ENCODE measurements around the gene SPHK2.
"Not testable (repeated sequence)": the region's sequence is repeated elsewhere in the genome, so short reads cannot be mapped to it uniquely, and the experiment has no call there.

SPHK2 gene, protein sequence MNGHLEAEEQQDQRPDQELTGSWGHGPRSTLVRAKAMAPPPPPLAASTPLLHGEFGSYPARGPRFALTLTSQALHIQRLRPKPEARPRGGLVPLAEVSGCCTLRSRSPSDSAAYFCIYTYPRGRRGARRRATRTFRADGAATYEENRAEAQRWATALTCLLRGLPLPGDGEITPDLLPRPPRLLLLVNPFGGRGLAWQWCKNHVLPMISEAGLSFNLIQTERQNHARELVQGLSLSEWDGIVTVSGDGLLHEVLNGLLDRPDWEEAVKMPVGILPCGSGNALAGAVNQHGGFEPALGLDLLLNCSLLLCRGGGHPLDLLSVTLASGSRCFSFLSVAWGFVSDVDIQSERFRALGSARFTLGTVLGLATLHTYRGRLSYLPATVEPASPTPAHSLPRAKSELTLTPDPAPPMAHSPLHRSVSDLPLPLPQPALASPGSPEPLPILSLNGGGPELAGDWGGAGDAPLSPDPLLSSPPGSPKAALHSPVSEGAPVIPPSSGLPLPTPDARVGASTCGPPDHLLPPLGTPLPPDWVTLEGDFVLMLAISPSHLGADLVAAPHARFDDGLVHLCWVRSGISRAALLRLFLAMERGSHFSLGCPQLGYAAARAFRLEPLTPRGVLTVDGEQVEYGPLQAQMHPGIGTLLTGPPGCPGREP

DNA sequence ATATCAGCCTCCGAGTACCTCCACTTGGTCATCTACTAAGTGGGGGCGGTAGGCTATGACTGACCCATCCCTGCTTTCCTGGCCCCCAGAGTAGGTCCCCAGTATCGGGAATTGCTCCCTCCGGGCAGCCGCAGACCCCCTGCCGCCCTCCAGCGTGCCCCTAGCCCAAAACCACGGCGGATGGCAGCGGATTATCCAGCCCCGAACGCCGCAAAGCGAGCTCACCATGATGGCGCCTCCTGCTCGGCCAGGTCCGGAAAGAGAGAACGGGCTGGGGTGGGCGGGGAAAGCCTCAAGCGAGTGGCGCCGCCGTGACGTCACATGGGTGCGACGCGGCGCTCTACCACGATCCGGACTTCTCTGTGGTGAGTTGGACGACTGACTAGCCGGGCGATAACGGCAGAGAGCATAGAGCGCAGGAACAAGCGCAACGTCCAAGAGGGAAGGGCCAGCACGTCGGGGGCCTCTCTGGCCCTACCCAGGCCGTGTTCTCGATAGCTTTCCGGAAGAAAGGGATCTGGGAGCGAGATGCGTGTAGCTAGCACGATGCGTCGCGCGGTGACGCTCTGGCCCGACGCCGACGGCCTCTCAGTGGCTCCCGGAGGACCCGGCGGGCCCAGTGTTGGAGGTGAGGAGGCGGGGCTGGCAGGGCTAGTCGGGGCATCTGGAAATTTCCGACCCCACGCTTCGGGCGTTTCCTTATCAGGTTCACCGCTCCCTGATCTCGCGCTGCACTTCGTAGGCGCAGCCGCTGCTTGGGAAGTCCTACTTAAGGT is at the start of gene SPHK2, which contains the start of gene RPL18:
Gene SPHK2, plus strand, starts transcription at position 591 of the 776 bp plus-strand sequence. CDS start 1,009 bp downstream, outside the sequence.
Gene RPL18, minus strand, starts transcription at position 263 of the 776 bp plus-strand sequence. Its CDS starts 35 bp downstream, at position 228.
- Histone ChIP-seq H3K9me3 (ENCODE audit: control insufficient read depth, insufficient read depth, low read length) (no peaks in the 10 kb centered on the region), H3K9ac (ENCODE audit: low read depth, low read length) (peak within 1 kb of the TSS; percentile 98), H3K4me3 (ENCODE audit: low read depth, low read length) (peak within 1 kb of the TSS; percentile 95), H3K36me3 (ENCODE audit: control insufficient read depth, insufficient read depth, low read length) (peaks cover 38% of the 10 kb centered on the region), H3K27ac (ENCODE audit: low read depth, low read length) (peak within 1 kb of the TSS; percentile 95), H3K4me1 (ENCODE audit: control insufficient read depth, insufficient read depth, low read length) (peaks cover 39% of the 10 kb centered on the region), H3K27me3 (ENCODE audit: control insufficient read depth, insufficient read depth, low read length) (no peaks in the 10 kb centered on the region)

DNA sequence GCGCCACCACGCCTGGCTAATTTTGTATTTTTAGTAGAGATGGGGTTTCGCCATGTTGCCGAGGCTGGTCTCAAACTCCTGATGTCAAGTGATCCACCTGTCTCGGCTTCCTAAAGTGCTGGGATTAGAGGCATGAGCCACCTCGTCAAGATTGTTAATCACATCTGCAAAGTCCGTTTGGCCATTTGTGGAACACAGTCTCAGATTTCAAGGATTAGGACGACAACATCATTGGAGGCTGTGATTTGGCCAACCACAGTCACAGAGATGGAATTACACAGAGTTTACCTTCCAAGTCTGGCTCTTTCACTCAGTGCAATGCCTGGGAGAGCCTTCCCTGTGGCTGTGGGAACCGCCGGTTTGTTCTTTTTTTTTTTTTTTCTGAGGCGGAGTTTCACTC is 49.5 kb upstream of the SPHK2 start:
- Histone ChIP-seq H3K9ac (ENCODE audit: low read depth, low read length) (no peak overlapping the region), H3K27ac (ENCODE audit: low read depth, low read length) (no peak overlapping the region), H3K36me3 (ENCODE audit: control insufficient read depth, insufficient read depth, low read length) (no peaks in the 10 kb centered on the region), H3K27me3 (ENCODE audit: control insufficient read depth, insufficient read depth, low read length) (no peaks in the 10 kb centered on the region), H3K4me3 (ENCODE audit: low read depth, low read length) (no peak overlapping the region), H3K4me1 (ENCODE audit: control insufficient read depth, insufficient read depth, low read length) (peaks cover 16% of the 10 kb centered on the region), H3K9me3 (ENCODE audit: control insufficient read depth, insufficient read depth, low read length) (no peaks in the 10 kb centered on the region)

DNA sequence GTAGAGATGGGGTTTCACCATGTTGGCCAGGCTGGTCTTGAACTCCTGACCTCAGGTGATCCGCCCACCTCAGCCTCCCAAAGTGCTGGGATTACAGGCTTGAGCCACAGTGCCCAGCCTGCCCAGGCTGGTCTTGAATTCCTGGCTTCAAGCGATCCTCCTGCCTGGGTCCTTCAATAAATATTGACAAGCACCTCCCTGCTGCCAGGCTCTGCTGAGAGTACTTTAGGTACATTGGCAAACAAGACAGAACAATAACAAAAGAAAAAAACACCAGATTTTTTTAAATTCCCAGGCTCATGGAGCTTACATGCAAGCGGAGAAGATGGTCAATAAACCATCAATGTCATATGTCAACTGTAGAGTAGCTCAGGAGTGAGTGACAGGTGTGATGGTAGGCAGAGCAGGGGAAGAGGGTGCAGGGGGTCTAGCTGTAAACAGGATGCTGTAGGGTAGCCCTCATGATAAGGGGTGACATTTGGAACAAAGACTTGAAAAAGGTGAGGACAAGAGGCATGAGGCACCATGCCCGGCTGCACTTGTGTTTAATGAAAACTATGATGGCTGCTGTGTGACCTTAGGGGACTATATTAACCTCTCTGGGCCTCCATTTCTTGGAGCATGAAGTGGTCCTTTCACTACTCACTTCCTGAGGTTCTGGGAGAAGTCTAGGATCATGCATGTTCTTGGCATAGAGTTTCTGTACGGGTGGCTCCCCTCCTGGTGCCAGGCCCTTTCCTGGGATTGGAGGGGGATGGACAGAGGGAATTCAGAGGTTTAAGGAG is 47.7 kb upstream of the SPHK2 start:
- H3K9me3 ChIP-seq (ENCODE audit: control insufficient read depth, insufficient read depth, low read length) = no peaks in the 10 kb centered on the region
- H3K4me3 ChIP-seq (ENCODE audit: low read depth, low read length) = no peak overlapping the region
- no peaks in the 10 kb centered on the region for H3K36me3 ChIP-seq (ENCODE audit: control insufficient read depth, insufficient read depth, low read length)
- H3K27me3 ChIP-seq (ENCODE audit: control insufficient read depth, insufficient read depth, low read length) = no peaks in the 10 kb centered on the region
- no peak overlapping the region for H3K27ac ChIP-seq (ENCODE audit: low read depth, low read length)
- peaks cover 16% of the 10 kb centered on the region for H3K4me1 ChIP-seq (ENCODE audit: control insufficient read depth, insufficient read depth, low read length)
- no peak overlapping the region for H3K9ac ChIP-seq (ENCODE audit: low read depth, low read length)

DNA sequence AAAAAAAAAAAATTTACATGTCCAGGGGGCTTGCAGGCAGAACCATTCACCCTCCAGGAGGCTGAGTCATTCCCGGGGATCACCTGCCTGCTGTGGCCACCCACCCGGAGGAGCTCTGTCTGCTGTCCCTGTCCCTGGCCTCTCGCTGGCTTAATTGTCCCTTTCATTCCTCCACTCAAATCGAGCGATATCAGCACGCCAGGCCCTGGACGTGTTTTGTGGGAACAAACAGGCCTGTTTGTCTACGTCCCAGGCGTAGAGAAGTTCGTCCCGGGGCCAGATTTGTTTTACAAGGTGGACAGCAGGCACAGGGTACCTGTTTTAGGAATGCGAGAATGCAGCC is 46.2 kb upstream of the SPHK2 start:
- Histone ChIP-seq H3K27ac (ENCODE audit: low read depth, low read length) (peak overlapping the region; percentile 3), H3K27me3 (ENCODE audit: control insufficient read depth, insufficient read depth, low read length) (no peaks in the 10 kb centered on the region), H3K4me3 (ENCODE audit: low read depth, low read length) (no peak overlapping the region), H3K36me3 (ENCODE audit: control insufficient read depth, insufficient read depth, low read length) (no peaks in the 10 kb centered on the region), H3K4me1 (ENCODE audit: control insufficient read depth, insufficient read depth, low read length) (peaks cover 14% of the 10 kb centered on the region), H3K9ac (ENCODE audit: low read depth, low read length) (no peak overlapping the region), H3K9me3 (ENCODE audit: control insufficient read depth, insufficient read depth, low read length) (no peaks in the 10 kb centered on the region)

DNA sequence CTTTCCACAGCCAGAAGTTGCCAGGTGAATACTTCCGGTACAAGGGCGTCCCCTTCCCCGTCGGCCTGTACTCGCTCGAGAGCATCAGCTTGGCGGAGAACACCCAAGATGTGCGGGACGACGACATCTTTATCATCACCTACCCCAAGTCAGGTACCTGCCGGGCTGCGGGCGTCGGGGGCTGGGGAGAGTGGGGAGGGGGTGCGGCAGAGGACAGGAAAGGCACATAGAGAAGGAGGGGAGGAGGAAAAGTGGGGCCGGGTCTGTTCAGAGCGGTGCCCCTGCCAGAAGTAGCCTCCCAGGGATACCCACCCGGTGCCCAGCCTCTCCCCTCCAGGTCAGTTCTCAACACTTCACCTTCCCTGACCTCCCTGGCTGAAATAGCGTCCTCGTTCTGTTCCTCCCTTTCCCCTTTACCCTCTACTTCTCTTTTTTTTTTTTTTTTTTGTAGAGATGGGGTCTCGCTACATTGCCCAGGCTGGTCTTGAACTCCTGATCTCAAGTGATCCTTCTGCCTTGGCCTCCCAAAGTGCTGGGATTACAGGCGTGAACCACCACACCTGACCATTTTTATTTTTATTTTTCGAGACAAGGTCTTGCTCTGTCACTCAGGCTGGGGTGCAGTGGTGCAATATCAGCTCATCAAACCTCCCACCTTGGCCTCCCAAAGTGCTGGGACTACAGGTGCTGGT is 43.2 kb upstream of the SPHK2 start:
- H3K9me3 ChIP-seq (ENCODE audit: control insufficient read depth, insufficient read depth, low read length) = no peaks in the 10 kb centered on the region
- H3K4me1 ChIP-seq (ENCODE audit: control insufficient read depth, insufficient read depth, low read length) = 0 out of 2 replicates have a peak, but pooled peaks cover 7% of the 10 kb centered on the region
- H3K27ac ChIP-seq (ENCODE audit: low read depth, low read length) = no peak overlapping the region
- no peak overlapping the region for H3K4me3 ChIP-seq (ENCODE audit: low read depth, low read length)
- no peaks in the 10 kb centered on the region for H3K36me3 ChIP-seq (ENCODE audit: control insufficient read depth, insufficient read depth, low read length)
- H3K9ac ChIP-seq (ENCODE audit: low read depth, low read length) = no peak overlapping the region
- H3K27me3 ChIP-seq (ENCODE audit: control insufficient read depth, insufficient read depth, low read length) = no peaks in the 10 kb centered on the region

DNA sequence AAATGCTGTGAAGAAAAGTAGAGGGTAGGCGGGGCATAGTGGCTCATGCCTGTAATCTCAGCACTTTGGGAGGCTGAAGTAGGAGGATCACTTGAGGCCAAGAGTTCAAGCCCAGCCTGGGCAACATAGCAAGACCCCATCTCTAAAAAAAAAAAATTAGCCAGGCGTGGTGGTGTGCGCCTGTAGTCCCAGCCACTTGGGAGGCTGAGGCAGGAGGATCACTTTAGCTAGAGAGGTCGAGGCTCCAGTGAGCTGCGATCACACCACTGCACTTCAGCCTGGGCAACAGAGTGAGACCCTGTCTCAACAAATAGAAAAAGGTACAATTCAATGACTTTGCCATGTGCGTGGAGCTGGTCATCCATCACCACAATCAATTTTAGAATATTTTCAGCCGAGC is 41.4 kb upstream of the SPHK2 start:
- H3K9me3 ChIP-seq (ENCODE audit: control insufficient read depth, insufficient read depth, low read length); H3K4me3 ChIP-seq (ENCODE audit: low read depth, low read length); H3K4me1 ChIP-seq (ENCODE audit: control insufficient read depth, insufficient read depth, low read length); H3K36me3 ChIP-seq (ENCODE audit: control insufficient read depth, insufficient read depth, low read length); H3K9ac ChIP-seq (ENCODE audit: low read depth, low read length); H3K27ac ChIP-seq (ENCODE audit: low read depth, low read length); H3K27me3 ChIP-seq (ENCODE audit: control insufficient read depth, insufficient read depth, low read length): not testable (repeated sequence)

DNA sequence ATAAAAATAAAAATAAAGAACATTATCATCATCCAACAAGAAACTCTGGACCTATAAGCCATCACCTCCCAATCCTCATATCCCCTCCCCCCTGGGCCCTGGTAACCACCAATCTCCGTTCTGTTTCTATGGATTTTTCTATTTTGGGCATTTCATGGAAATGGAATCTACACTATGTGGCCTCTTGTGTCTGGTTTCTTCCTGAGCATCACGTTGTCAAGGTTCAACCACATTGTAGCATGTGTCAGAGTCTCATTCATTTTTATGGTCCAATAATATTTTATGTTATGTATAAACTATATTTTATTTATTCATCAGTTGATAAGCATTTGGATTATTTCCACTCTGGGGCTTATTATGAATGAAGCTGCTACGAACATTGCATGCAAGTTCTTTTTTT is 40.4 kb upstream of the SPHK2 start:
- Histone ChIP-seq H3K9ac (ENCODE audit: low read depth, low read length) (no peak overlapping the region), H3K4me3 (ENCODE audit: low read depth, low read length) (no peak overlapping the region), H3K9me3 (ENCODE audit: control insufficient read depth, insufficient read depth, low read length) (no peaks in the 10 kb centered on the region), H3K4me1 (ENCODE audit: control insufficient read depth, insufficient read depth, low read length) (no peaks in the 10 kb centered on the region; the same call in 1 of the 2 replicates), H3K36me3 (ENCODE audit: control insufficient read depth, insufficient read depth, low read length) (no peaks in the 10 kb centered on the region), H3K27ac (ENCODE audit: low read depth, low read length) (no peak overlapping the region), H3K27me3 (ENCODE audit: control insufficient read depth, insufficient read depth, low read length) (no peaks in the 10 kb centered on the region)

DNA sequence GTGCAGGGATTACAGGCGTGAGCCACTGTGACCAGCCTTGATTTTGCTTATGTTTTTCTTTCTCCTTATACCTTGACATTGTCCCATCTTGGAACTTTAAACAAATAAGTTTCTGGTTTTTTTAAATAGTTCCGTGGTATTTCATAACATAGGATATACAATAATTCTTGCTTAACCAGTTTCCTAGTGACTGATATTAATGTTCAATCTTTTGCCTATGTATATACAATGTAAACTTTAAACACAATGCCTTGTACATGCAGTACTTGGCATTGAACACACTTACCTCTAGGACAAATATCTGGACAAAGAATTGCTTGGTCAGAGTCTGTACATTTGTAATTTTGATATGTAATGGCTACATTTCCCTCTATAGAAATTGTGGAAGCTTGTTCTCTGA is 37.1 kb upstream of the SPHK2 start:
- Histone ChIP-seq H3K4me3 (ENCODE audit: low read depth, low read length) (no peak overlapping the region), H3K36me3 (ENCODE audit: control insufficient read depth, insufficient read depth, low read length) (no peaks in the 10 kb centered on the region), H3K4me1 (ENCODE audit: control insufficient read depth, insufficient read depth, low read length) (no peaks in the 10 kb centered on the region; the same call in 1 of the 2 replicates), H3K9ac (ENCODE audit: low read depth, low read length) (no peak overlapping the region), H3K27ac (ENCODE audit: low read depth, low read length) (no peak overlapping the region), H3K9me3 (ENCODE audit: control insufficient read depth, insufficient read depth, low read length) (no peaks in the 10 kb centered on the region), H3K27me3 (ENCODE audit: control insufficient read depth, insufficient read depth, low read length) (no peaks in the 10 kb centered on the region)

DNA sequence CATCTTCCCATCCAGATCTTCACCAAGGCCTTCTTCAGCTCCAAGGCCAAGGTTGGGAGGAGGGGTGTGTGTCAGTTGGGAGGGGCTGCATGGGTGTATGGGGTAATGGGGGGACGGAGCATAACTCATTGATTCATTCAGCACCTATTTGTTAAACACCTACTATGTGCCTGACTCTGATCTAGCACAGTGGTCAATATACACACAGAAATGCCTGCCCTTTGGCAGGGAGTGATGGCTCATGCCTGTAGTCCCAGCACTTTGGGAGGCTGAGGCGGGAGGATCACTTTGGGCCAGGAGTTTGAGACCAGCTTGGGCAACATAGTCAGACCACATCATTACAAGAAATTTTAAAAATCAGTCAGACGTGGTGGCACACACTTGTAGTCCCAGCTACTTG is 31.9 kb upstream of the SPHK2 start:
- Histone ChIP-seq H3K4me1 (ENCODE audit: control insufficient read depth, insufficient read depth, low read length) (no peaks in the 10 kb centered on the region; the same call in 1 of the 2 replicates), H3K9ac (ENCODE audit: low read depth, low read length) (no peak overlapping the region), H3K9me3 (ENCODE audit: control insufficient read depth, insufficient read depth, low read length) (no peaks in the 10 kb centered on the region), H3K4me3 (ENCODE audit: low read depth, low read length) (no peak overlapping the region), H3K36me3 (ENCODE audit: control insufficient read depth, insufficient read depth, low read length) (no peaks in the 10 kb centered on the region), H3K27me3 (ENCODE audit: control insufficient read depth, insufficient read depth, low read length) (no peaks in the 10 kb centered on the region), H3K27ac (ENCODE audit: low read depth, low read length) (no peak overlapping the region)
